Measurements from ENCODE around the gene UBE2E2. TPM values are rescaled to one million over a fixed set of nuclear protein-coding genes. Genes with fewer than 3 reads are reported as not detected.

UBE2E2 gene
- total and polyA plus RNA-seq, 9 donors = 25.5 to 84.9 (median 38.5) TPM

GRCh38 chr3:23199649-23200048, 3.5 kb upstream of the UBE2E2 start:
- Histone ChIP-seq H3K27me3 (no peaks in the 10 kb centered on the region), H3K27ac (no peak overlapping the region), H3K36me3 (no peaks in the 10 kb centered on the region), H3K9me3 (no peaks in the 10 kb centered on the region), H3K4me3 (no peak overlapping the region), H3K4me1 (ENCODE audit: insufficient read depth) (peaks cover 2% of the 10 kb centered on the region)
- TF ChIP-seq POLR2A (IDR thresholded peaks at IDR 0.05) (no peak), EP300 (IDR thresholded peaks at IDR 0.05) (no peak)
- TF ChIP-seq, protein P1, sequence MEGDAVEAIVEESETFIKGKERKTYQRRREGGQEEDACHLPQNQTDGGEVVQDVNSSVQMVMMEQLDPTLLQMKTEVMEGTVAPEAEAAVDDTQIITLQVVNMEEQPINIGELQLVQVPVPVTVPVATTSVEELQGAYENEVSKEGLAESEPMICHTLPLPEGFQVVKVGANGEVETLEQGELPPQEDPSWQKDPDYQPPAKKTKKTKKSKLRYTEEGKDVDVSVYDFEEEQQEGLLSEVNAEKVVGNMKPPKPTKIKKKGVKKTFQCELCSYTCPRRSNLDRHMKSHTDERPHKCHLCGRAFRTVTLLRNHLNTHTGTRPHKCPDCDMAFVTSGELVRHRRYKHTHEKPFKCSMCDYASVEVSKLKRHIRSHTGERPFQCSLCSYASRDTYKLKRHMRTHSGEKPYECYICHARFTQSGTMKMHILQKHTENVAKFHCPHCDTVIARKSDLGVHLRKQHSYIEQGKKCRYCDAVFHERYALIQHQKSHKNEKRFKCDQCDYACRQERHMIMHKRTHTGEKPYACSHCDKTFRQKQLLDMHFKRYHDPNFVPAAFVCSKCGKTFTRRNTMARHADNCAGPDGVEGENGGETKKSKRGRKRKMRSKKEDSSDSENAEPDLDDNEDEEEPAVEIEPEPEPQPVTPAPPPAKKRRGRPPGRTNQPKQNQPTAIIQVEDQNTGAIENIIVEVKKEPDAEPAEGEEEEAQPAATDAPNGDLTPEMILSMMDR (IDR thresholded peaks at IDR 0.05) = no peak
- intact Hi-C loops (cut with DNase I) = loop anchor here in 1 of 4 donors (5.0 kb wide), 1 partner anchor 1852 kb away; no protein-coding TSS in a partner anchor
- DNase-seq = no peak
- 82 to 95% (median 90%) methylated on average over 5 of the region's 5 CpGs for WGBS, 3 donors

DNA sequence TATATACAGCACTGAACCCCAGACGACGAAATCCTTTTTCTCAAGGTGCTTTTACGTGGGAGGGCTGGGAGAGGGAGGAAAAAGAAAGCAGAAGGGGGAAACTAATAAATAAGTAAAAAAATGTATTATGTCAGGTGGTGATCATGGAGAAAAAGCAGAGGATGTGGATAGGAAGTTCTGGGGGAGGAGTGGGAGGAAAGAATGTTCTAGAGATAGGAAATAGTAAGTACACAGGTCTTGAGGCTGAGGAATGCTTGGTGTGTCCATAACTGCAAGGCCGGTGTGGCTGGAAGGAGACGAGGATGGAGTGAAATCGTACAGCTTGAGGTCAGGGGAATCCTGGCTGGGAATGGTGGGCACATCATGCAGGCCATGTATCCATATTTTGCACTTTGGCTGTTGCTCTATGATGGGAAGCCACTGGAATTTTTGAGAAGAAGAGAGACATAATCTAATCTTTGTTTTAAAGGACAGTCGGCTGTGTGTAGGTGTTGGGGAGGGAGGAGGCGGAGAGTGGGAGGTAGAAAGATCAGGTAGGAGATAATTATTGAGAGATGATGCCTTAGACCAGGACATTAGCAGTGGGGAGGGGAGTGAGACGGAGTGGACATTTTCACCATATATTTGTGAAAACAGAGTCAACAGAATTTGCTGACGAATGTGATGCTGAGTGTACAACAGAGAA, 1.8 kb upstream of the UBE2E2 start:
- TF ChIP-seq EP300 (IDR thresholded peaks at IDR 0.05) = no peak
- TF ChIP-seq, protein P1 (IDR thresholded peaks at IDR 0.05) = no peak
- no peak for TF ChIP-seq POLR2A (IDR thresholded peaks at IDR 0.05)
- WGBS, 3 donors = 62 to 68% (median 66%) methylated on average over 10 of the region's 10 CpGs
- no peak overlapping the region for H3K27ac ChIP-seq

GRCh38 chr3:23202203-23202920, 765 bp upstream of the UBE2E2 start:
- 9 to 16% (median 11%) methylated on average over 37 to 41 of the region's 41 CpGs for WGBS, 3 donors
- no peak for TF ChIP-seq POLR2A (IDR thresholded peaks at IDR 0.05)
- TF ChIP-seq, protein P1 (IDR thresholded peaks at IDR 0.05) = no peak
- TF ChIP-seq EP300 (IDR thresholded peaks at IDR 0.05) = no peak
- DNase-seq = peak in 2 of 5 donors; percentile 70 to 79
- Histone ChIP-seq H3K9me3 (no peaks in the 10 kb centered on the region), H3K27ac (peak overlapping the region; percentile 79 to 81), H3K4me3 (peak overlapping the region; percentile 74), H3K36me3 (no peaks in the 10 kb centered on the region), H3K27me3 (no peaks in the 10 kb centered on the region), H3K4me1 (ENCODE audit: insufficient read depth) (peaks cover 2% of the 10 kb centered on the region)
- intact Hi-C loops (cut with DNase I) = no loop called here

More for the DNA sequence above, 1.8 kb upstream of the UBE2E2 start:
- intact Hi-C loops (cut with DNase I) = no loop called here
- H3K27me3 ChIP-seq = no peaks in the 10 kb centered on the region
- no peak overlapping the region for H3K4me3 ChIP-seq
- no peak for DNase-seq
- no peaks in the 10 kb centered on the region for H3K9me3 ChIP-seq
- no peaks in the 10 kb centered on the region for H3K36me3 ChIP-seq
- H3K4me1 ChIP-seq (ENCODE audit: insufficient read depth) = peaks cover 2% of the 10 kb centered on the region

DNA sequence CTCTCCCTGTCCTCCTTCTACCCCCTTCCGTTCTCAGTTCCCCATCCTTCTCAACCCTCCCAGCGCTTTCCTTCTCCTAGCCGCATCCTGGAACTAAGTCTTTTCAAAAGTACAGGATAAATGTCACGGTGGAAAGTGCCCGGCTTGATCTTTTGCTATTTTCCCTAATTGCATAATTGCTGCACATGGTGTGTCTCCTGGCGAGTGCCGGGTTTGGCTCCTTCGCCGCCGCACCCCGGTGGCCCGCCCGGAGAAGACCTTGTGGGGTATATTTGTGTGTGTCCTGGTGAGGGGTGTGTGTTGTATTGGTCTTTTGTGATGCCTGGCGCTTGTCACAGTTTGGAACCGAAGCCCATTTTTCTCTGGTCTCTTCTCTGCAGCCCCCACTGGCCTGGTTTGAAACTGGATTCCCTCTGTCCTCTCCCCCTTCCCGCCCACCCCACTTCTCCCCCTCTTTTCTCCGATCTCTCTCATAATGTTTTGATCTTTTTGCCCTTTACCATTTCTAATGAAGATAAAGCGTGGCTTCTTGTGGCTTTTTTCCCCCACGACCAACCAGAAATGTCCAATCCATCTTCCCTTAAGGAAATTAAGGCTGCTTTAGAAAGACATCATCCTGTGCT, 692 bp downstream of the UBE2E2 start:
- Histone ChIP-seq H3K4me1 (ENCODE audit: insufficient read depth) (peaks cover 2% of the 10 kb centered on the region), H3K36me3 (no peaks in the 10 kb centered on the region), H3K27ac (no peak overlapping the region), H3K9me3 (no peaks in the 10 kb centered on the region), H3K27me3 (no peaks in the 10 kb centered on the region), H3K4me3 (peak overlapping the region; percentile 74)
- intact Hi-C loops (cut with DNase I) = no loop called here
- TF ChIP-seq EP300 (IDR thresholded peaks at IDR 0.05) (no peak), POLR2A (IDR thresholded peaks at IDR 0.05) (no peak)
- TF ChIP-seq, protein P1 (IDR thresholded peaks at IDR 0.05) = no peak
- 0 to 1% (median 0%) methylated on average over 19 of the region's 19 CpGs for WGBS, 3 donors
- DNase-seq = peak in 4 of 5 donors; percentile 25 to 55 (median 42)

All from ovary (tissue), 9 donors.